ENCODE measurements around the gene PACS2. TPM values are rescaled to one million over a fixed set of nuclear protein-coding genes. Genes with fewer than 3 reads are reported as not detected.

The PACS2 gene
- total RNA-seq, 1 experiment from 2014 or later: 43.3 TPM

- Histone ChIP-seq H4K20me1 (ENCODE audit: insufficient read depth) (peaks cover 67% of the 10 kb centered on the region), H3K36me3 (ENCODE audit: low read depth) (0 out of 2 replicates have a peak, but pooled peaks cover under 1% of the 10 kb centered on the region), H3K4me2 (no peak overlapping the region), H3K9me3 (ENCODE audit: insufficient read depth, low read depth) (no peaks in the 10 kb centered on the region), H3K27ac (no peak overlapping the region), H3K9me2 (ENCODE audit: insufficient read depth) (no peaks in the 10 kb centered on the region), H2AFZ (no peak overlapping the region), H3K27me3 (ENCODE audit: insufficient read depth, low read depth) (no peaks in the 10 kb centered on the region), H3F3A (ENCODE audit: insufficient read depth, low read depth) (peaks cover 23% of the 10 kb centered on the region), H3K79me2 (ENCODE audit: low read depth) (peaks cover 85% of the 10 kb centered on the region), H3K4me3 (no peak overlapping the region), H3K4me1 (replicated peaks; ENCODE audit: insufficient read depth) (peaks cover 14% of the 10 kb centered on the region)
- ChIA-PET POLR2A (ENCODE audit: unreplicated experiment) (no interaction called here), CTCF (no interaction called here)
- BruUV-seq (replicated peaks): no TSS peak
- intact Hi-C loops (cut with micrococcal nuclease; ENCODE audit: unreplicated experiment): no loop called here
- no peak for TF ChIP-seq CTCF (conservative IDR thresholded peaks at IDR 0.05)
- no peak for TF ChIP-seq EZH2 (IDR thresholded peaks at IDR 0.05; ENCODE audit: low read depth)
- DNase-seq: no peak
Measured at GRCh38 chr14:105427412-105427811, 112.9 kb downstream of the PACS2 start.

- Histone ChIP-seq H3K9me2 (ENCODE audit: insufficient read depth) (no peaks in the 10 kb centered on the region), H3F3A (ENCODE audit: insufficient read depth, low read depth) (peaks cover 28% of the 10 kb centered on the region), H4K20me1 (ENCODE audit: insufficient read depth) (peaks cover 66% of the 10 kb centered on the region), H3K27ac (no peak overlapping the region), H3K27me3 (ENCODE audit: insufficient read depth, low read depth) (no peaks in the 10 kb centered on the region), H2AFZ (no peak overlapping the region), H3K4me2 (no peak overlapping the region), H3K4me1 (replicated peaks; ENCODE audit: insufficient read depth) (peaks cover 14% of the 10 kb centered on the region), H3K36me3 (ENCODE audit: low read depth) (peaks cover 5% of the 10 kb centered on the region; the same call in 1 of the 2 replicates), H3K9me3 (ENCODE audit: insufficient read depth, low read depth) (no peaks in the 10 kb centered on the region), H3K4me3 (no peak overlapping the region), H3K79me2 (ENCODE audit: low read depth) (peaks cover 86% of the 10 kb centered on the region)
- POLR2A ChIA-PET (ENCODE audit: unreplicated experiment): no interaction called here
- CTCF ChIA-PET: no interaction called here
- BruUV-seq (replicated peaks): no TSS peak
- TF ChIP-seq CTCF (conservative IDR thresholded peaks at IDR 0.05): no peak
- TF ChIP-seq EZH2 (IDR thresholded peaks at IDR 0.05; ENCODE audit: low read depth): no peak
- DNase-seq: no peak
- intact Hi-C loops (cut with micrococcal nuclease; ENCODE audit: unreplicated experiment): no loop called here
Measured at GRCh38 chr14:105427936-105428485, 113.5 kb downstream of the PACS2 start.

- CTCF ChIA-PET: no interaction called here
- H3K27ac ChIP-seq: 0 out of 2 replicates have a peak overlapping the region, but pooled peaks have one; percentile 17
Measured at GRCh38 chr14:105430042-105430441, 115.5 kb downstream of the PACS2 start.

More at GRCh38 chr14:105430042-105430441, 115.5 kb downstream of the PACS2 start:
- Histone ChIP-seq H3K9me2 (ENCODE audit: insufficient read depth) (no peaks in the 10 kb centered on the region), H3K9me3 (ENCODE audit: insufficient read depth, low read depth) (no peaks in the 10 kb centered on the region), H2AFZ (no peak overlapping the region), H4K20me1 (ENCODE audit: insufficient read depth) (peaks cover 69% of the 10 kb centered on the region), H3K4me2 (0 out of 2 replicates have a peak overlapping the region, but pooled peaks have one; percentile 8), H3K4me3 (no peak overlapping the region), H3K27me3 (ENCODE audit: insufficient read depth, low read depth) (no peaks in the 10 kb centered on the region), H3K79me2 (ENCODE audit: low read depth) (peaks cover 86% of the 10 kb centered on the region), H3F3A (ENCODE audit: insufficient read depth, low read depth) (peaks cover 30% of the 10 kb centered on the region), H3K4me1 (replicated peaks; ENCODE audit: insufficient read depth) (peaks cover 14% of the 10 kb centered on the region), H3K36me3 (ENCODE audit: low read depth) (peaks cover 5% of the 10 kb centered on the region; the same call in 1 of the 2 replicates)
- BruUV-seq (replicated peaks): no TSS peak
- POLR2A ChIA-PET (ENCODE audit: unreplicated experiment): no interaction called here
- intact Hi-C loops (cut with micrococcal nuclease; ENCODE audit: unreplicated experiment): loop anchor here (2.0 kb wide), 1 partner anchor 35 kb away; no protein-coding TSS in a partner anchor
- DNase-seq: no peak
- TF ChIP-seq CTCF (conservative IDR thresholded peaks at IDR 0.05) (no peak), EZH2 (IDR thresholded peaks at IDR 0.05; ENCODE audit: low read depth) (no peak)

Data from PC-9 (cell line).